NK-92 treated with Interleukin-12 subunit alpha and Interleukin-12 subunit beta, amount 100 ng/mL, for 24 hours (cell line): Measurements from ENCODE around the gene YAE1.

ENCODE experiments used
- DNase-seq: peaks from one replicate; lab custom pipeline; 2025; lab: John Stamatoyannopoulos, UW

The YAE1 gene

GRCh38 chr7:39608278-39608677 lies 42.1 kb downstream of the YAE1 start:
- no peak for DNase-seq

- DNase-seq: no peak
These were observed 43.1 kb downstream of the YAE1 start for GRCh38 chr7:39609113-39609934.

- DNase-seq: no peak
These were observed 43.7 kb downstream of the YAE1 start for GRCh38 chr7:39609935-39610263.

- no peak for DNase-seq
These were observed 47.4 kb downstream of the YAE1 start for GRCh38 chr7:39613577-39613976.

GRCh38 chr7:39614299-39614698 lies 48.1 kb downstream of the YAE1 start:
- no peak for DNase-seq

GRCh38 chr7:39615350-39615975 lies 49.3 kb downstream of the YAE1 start:
- DNase-seq: no peak

- DNase-seq: no peak
These were observed 49.9 kb downstream of the YAE1 start for GRCh38 chr7:39616138-39616537.

GRCh38 chr7:39617005-39617404 lies 50.8 kb downstream of the YAE1 start:
- DNase-seq: no peak

- no peak for DNase-seq
These were observed 52.7 kb downstream of the YAE1 start for GRCh38 chr7:39618868-39619267.

- no peak for DNase-seq
These were observed 54.3 kb downstream of the YAE1 start for GRCh38 chr7:39620486-39620885.

- DNase-seq: no peak
These were observed 55.1 kb downstream of the YAE1 start for GRCh38 chr7:39621261-39621660.

- no peak for DNase-seq
These were observed 55.7 kb downstream of the YAE1 start for GRCh38 chr7:39621784-39622411.
